ENCODE measurements around the gene PPP1R15B.

Gene PPP1R15B

GRCh38 chr1:204401730-204402129 is 9.9 kb downstream of the PPP1R15B start:
- no peak for DNase-seq (ENCODE audit: low read depth in 2 of 2, low spot score in 1 of 2)

GRCh38 chr1:204400882-204401510 is 10.6 kb downstream of the PPP1R15B start:
- no peak for DNase-seq (ENCODE audit: low read depth in 2 of 2, low spot score in 1 of 2)

- DNase-seq (ENCODE audit: low read depth in 2 of 2, low spot score in 1 of 2), result no peak
These were observed 13.2 kb downstream of the PPP1R15B start for GRCh38 chr1:204398197-204399125.

- DNase-seq (ENCODE audit: low read depth in 2 of 2, low spot score in 1 of 2), result no peak
These were observed 15.5 kb downstream of the PPP1R15B start for GRCh38 chr1:204396015-204396583.

- DNase-seq (ENCODE audit: low read depth in 2 of 2, low spot score in 1 of 2), result no peak
These were observed 20.0 kb downstream of the PPP1R15B start for GRCh38 chr1:204391629-204392028.

GRCh38 chr1:204390751-204391466 is 20.7 kb downstream of the PPP1R15B start:
- DNase-seq (ENCODE audit: low read depth in 2 of 2, low spot score in 1 of 2), result no peak

- DNase-seq (ENCODE audit: low read depth in 2 of 2, low spot score in 1 of 2), result no peak
These were observed 25.9 kb downstream of the PPP1R15B start for GRCh38 chr1:204385727-204386126.

- no peak for DNase-seq (ENCODE audit: low read depth in 2 of 2, low spot score in 1 of 2)
These were observed 26.8 kb downstream of the PPP1R15B start for GRCh38 chr1:204384636-204385352.

GRCh38 chr1:204383163-204383904 is 28.3 kb downstream of the PPP1R15B start:
- DNase-seq (ENCODE audit: low read depth in 2 of 2, low spot score in 1 of 2), result no peak

- no peak for DNase-seq (ENCODE audit: low read depth in 2 of 2, low spot score in 1 of 2)
These were observed 28.9 kb downstream of the PPP1R15B start for GRCh38 chr1:204382714-204383083.

- DNase-seq (ENCODE audit: low read depth in 2 of 2, low spot score in 1 of 2), result no peak
These were observed 31.3 kb downstream of the PPP1R15B start for GRCh38 chr1:204380293-204380831.

GRCh38 chr1:204377800-204378668 is 33.6 kb downstream of the PPP1R15B start:
- DNase-seq (ENCODE audit: low read depth in 2 of 2, low spot score in 1 of 2), result no peak

- no peak for DNase-seq (ENCODE audit: low read depth in 2 of 2, low spot score in 1 of 2)
These were observed 34.5 kb downstream of the PPP1R15B start for GRCh38 chr1:204376919-204377799.

GRCh38 chr1:204376465-204376864 is 35.2 kb downstream of the PPP1R15B start:
- no peak for DNase-seq (ENCODE audit: low read depth in 2 of 2, low spot score in 1 of 2)

- DNase-seq (ENCODE audit: low read depth in 2 of 2, low spot score in 1 of 2), result no peak
These were observed 37.7 kb downstream of the PPP1R15B start for GRCh38 chr1:204373911-204374310.

GRCh38 chr1:204370176-204370575 is 41.4 kb downstream of the PPP1R15B start:
- no peak for DNase-seq (ENCODE audit: low read depth in 2 of 2, low spot score in 1 of 2)

GRCh38 chr1:204368996-204369726 is 42.5 kb downstream of the PPP1R15B start:
- no peak for DNase-seq (ENCODE audit: low read depth in 2 of 2, low spot score in 1 of 2)

Data from stimulated activated CD8-positive, alpha-beta memory T cell treated with anti-CD3 and anti-CD28 coated beads, Interleukin-4, amount 100 ng/mL, for 1 hour (primary cell).